Measurements from ENCODE around the gene GFPT1.

GFPT1 gene

DNA sequence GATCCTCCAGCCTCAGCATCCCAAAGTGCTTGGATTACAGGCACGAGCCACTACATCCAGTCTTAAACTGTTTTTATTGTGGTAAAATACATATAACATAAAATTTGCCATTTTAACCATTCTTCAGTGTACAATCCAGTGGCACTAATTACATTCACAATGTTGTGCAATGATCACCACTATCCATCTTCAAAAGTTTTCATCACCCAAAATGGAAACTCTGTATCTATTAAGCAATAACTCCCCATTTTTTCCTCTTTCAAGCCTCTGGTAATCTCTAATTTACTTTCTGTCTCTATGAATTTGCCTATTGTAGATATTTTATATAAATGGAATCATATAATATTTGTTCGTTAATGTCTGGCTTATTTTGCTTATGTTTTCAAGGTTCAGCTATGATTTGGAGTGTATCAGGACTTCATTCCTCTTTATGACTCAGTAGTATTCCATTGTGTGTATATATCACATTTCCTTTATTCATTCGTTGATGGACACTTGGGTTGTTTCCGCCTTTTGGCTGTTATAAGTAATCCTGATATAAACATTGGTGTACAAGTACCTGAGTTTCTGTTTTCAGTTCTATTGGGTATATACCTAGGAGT is 71.8 kb downstream of the GFPT1 start:
- DNase-seq, result no peak

- no peak for DNase-seq
These were observed 76.0 kb downstream of the GFPT1 start for GRCh38 chr2:69311024-69311416.

- no peak for DNase-seq
These were observed 76.7 kb downstream of the GFPT1 start for GRCh38 chr2:69310111-69311023.

- DNase-seq, result peak in 1 of 2 donors; percentile 11
These were observed 77.5 kb downstream of the GFPT1 start for GRCh38 chr2:69309351-69310110.

GRCh38 chr2:69308338-69308737 is 78.7 kb downstream of the GFPT1 start:
- DNase-seq, result no peak

DNA sequence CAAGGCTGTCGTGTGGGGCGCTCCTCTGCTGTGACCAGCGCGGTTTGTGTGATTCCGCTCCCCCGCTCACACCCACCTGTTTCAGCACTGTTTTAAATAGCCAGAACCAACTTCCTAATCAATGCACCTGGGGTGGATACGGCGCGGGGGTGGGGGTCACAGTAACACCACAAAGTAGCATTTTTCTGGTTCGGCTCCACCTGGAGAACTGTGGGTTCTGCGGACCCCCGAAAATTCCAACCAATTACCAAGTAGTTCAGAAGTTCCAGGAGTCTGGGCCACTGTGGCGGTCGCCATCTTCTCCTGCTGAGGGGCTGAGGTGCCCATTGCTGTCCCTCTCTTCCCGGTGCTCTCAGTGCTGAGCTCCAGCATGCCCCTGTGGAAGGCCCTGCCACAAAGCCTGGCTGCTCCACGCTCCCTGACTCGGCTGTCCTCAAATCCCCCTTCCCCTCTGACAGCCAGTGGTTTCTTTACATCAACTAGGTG is 79.4 kb downstream of the GFPT1 start:
- no peak for DNase-seq

DNA sequence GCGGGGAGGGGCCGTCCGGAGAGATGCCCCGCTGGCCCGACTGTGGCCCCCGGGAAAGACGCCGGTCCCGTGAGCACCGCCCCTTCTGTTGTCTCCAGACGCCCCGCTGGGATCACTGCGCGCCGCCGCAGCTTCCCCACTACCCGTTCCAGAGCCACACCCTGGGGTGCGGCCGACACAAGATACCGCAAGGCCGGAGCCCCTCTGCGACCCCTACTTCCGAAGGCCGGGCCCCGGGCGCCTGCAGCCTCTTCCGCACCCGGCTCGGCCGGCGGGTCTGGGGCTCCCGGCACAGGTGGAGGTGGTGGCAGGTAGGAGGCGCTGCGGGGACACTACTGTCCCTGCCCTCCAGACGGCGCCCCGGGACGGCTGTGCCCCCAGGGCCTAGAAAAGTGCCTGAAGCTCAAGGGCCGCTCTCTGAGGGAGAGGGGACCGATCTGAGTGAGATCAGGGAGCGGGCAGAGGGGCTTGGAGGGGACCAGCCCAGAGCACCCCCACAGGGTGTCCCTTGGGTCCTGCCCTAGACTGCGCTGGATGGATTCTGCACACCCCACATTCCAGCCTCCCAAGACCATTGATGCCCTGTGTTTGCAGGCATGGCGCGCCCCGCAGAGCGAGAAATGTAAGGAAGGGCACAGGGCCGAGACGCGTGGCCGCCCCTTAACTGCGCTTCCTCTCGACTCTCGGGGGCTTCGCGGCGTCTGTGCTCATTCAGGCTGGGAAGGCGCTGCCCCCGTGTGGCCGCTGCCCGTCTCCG is 80.0 kb downstream of the GFPT1 start:
- peak; percentile 59 to 61 for DNase-seq

DNA sequence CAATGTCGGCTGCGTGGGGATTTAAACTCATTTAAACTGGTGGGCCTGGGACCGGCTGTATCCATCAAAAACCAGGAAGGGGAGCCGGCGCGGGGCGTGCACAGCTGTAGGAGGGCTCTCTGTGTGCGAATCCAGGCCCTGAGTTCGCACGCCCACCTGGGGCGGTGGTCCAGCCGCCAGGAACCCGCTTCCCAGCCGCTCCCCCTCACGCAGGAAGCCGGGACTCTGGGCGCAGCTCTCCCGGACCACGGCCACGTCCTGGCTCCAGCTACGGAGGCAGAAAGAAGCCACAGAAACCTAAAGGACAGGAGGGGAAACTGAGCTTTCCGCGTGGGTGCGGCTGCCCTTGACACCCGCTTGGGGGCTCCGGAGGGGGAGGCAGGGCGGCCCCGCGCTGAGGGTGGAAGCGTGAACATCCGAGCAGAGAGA is 80.6 kb downstream of the GFPT1 start:
- no peak for DNase-seq

DNA sequence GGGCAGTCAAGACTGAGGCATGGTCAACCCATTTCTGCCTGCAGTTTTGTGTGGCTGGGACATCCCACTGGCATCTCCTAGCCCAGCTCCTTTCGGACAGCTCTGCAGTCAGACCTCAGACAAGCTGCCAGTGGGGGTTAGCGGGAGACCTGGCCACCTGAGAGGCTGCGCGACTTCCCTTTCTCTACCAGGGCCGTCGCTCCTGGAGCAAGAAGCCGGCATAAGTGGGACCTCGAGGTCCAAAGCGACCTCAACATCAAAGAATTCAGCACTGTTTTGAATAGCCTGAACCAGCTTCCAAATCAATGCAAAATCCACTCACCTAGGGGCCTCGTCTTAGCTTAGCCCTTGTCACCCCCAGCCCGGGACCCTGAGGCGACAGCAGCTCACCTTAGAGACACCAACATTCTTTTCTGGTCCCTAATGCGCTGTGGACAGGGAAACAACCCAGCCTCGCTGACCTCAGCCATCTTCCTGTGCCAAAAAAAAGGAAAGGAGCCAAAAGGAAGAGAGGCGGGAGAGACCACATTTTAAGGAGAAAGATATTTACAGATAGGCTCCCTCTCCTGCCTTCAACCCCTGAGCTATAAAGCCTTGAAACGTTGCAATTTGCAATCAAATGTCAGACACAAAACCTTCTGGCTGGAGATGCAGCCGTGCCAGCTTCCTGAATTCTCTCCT is 81.2 kb downstream of the GFPT1 start:
- no peak for DNase-seq

GRCh38 chr2:69305166-69305565 is 81.9 kb downstream of the GFPT1 start:
- DNase-seq, result no peak

DNA sequence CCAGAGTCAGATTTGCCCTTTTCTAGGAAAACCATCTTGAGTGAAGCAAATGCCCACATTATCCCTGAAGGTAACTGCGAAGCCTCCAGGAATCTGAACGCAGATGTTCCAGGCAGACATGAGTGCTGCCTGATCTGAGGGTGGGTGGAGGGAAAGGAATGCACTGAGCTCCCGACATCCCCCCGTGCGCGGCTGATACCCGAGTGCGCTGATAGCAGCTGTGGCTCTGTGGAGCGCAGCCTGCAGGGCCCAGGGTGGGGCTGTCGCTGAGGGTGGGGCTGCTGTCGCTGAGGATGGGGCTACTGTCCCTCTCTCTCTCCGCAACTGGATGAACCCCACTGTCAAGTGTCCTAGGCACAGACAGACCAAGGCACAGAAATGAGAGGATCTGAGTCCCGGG is 82.4 kb downstream of the GFPT1 start:
- no peak for DNase-seq

- no peak for DNase-seq
These were observed 86.4 kb downstream of the GFPT1 start for GRCh38 chr2:69300650-69301049.

- DNase-seq, result no peak
These were observed 87.1 kb downstream of the GFPT1 start for GRCh38 chr2:69299772-69300516.

- no peak for DNase-seq
These were observed 88.2 kb downstream of the GFPT1 start for GRCh38 chr2:69298862-69299261.

GRCh38 chr2:69298261-69298660 is 88.8 kb downstream of the GFPT1 start:
- no peak for DNase-seq

GRCh38 chr2:69297216-69297615 is 89.8 kb downstream of the GFPT1 start:
- DNase-seq, result no peak

DNA sequence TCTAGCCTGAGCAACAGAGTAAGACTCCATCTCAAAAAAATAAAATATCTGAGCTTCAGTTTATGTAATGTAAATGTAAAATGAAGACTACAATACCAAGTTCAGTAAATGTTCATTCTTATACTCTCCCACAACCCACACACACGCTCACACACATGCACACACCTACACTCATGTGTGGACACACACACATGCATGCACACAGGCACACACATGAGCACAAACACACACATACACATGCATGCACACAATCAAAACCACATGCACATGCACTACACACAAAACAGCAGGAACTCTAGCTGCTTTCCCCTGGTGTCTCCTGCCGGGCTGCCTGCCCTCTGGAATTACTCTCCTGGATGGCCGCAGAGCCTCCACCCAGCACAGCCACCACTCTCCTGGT is 90.6 kb downstream of the GFPT1 start:
- DNase-seq, result no peak

DNA sequence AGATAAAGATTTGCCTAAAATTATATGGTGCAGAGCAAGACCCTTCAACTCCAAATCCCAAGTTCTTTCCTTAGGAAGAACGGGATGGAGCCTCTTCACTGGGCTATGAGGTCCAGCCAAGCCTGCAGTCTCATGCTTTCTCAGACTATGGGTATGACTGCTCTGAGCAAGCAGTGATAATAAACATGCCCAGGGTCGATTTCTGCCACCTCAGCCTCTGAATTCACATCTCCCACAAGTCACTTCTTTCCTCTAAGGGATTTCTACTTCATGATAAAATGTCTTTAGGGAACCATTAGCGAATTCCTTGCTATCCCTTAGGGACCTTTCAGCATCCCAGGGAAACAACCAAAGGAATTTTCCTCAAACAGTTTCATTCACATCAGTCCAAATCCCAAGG is 94.8 kb downstream of the GFPT1 start:
- no peak for DNase-seq

GRCh38 chr2:69291721-69292120 is 95.3 kb downstream of the GFPT1 start:
- DNase-seq, result no peak

GRCh38 chr2:69291004-69291650 is 95.9 kb downstream of the GFPT1 start:
- DNase-seq, result no peak

GRCh38 chr2:69288429-69288828 is 98.6 kb downstream of the GFPT1 start:
- no peak for DNase-seq
